ENCODE measurements around the gene KLK11. TPM values are rescaled to one million over a fixed set of nuclear protein-coding genes. Genes with fewer than 3 reads are reported as not detected.

Gene KLK11, protein sequence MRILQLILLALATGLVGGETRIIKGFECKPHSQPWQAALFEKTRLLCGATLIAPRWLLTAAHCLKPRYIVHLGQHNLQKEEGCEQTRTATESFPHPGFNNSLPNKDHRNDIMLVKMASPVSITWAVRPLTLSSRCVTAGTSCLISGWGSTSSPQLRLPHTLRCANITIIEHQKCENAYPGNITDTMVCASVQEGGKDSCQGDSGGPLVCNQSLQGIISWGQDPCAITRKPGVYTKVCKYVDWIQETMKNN
- not detected in 2 replicates for total RNA-seq

GRCh38 chr19:51026554-51026831, at the start of gene KLK11:
Gene KLK11 (minus strand): TSS chr19:51026616. CDS start chr19:51025631, 985 bp downstream.

GRCh38 chr19:51064534-51065220, 38.3 kb upstream of the KLK11 start, which contains the start of gene KLK13:
Gene KLK13 (minus strand): TSS chr19:51065092. CDS start chr19:51065067, 25 bp downstream.

DNA sequence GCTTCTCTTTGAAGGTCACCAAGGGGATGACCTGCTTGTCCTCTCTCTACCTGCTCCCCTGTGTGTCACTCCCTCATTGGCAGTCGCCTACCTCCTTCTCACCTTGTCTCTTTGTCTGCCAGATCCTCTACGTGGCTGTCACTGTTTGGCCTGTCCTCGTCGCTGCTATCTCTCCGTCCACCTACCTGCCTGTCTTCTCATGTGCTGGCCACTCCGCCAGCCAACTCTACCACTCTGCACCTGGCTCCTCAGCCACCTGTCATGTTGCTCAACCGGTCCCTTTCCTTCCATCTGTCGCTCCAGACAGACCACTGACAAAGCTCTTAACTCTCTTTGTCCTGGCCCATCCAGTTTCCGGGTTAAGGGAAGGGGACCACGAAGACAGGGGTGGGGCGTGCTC, 8.3 kb upstream of the KLK11 start, which contains the start of gene KLK12:
TSS of gene KLK12 (minus strand) at position 299 of the 400 bp plus-strand sequence. CDS start 381 bp downstream, outside the sequence.

GRCh38 chr19:51019544-51019925, 6.9 kb downstream of the KLK11 start, which contains the start of gene KLK10:
Gene KLK10 (minus strand): TSS chr19:51019709. CDS start chr19:51019130, 579 bp downstream.

GRCh38 chr19:51001515-51001914, 24.9 kb downstream of the KLK11 start, which contains the start of gene KLK8:
Gene KLK8 (minus strand): TSS chr19:51001604. CDS start chr19:51001167, 437 bp downstream.

DNA sequence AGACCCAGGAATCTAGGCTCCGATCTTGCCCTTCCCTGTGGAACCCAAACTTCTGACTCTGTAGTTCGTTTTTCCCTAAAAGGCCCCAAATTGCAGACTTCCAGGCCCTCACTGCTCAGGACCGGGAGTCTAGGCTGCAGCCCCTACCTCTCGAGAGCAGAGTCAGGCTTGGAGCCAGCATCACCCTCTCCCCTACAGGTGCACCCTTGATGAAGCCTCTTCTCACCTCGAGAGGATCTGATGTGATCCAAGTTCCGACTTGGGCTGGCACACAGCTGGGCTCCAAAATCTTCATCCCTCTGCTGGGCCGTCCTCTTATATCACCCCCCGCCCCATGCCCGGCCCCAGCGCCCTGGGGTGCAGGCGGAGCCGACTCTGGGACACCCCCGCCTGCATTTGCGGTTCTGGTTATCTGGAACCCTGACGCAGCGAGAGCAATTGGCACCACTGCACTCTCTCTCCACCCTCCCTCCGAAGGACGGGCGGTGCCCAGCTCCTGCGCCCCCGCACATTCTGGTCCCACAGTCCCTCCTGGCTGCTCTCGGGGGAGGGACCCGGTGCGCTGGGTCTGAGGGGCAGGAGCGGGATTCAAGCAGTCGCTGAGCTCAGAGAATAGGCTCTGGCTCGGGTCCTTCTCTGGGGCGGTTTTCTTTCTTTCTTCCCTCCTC, 42.7 kb downstream of the KLK11 start, which contains the start of gene KLK7:
TSS of gene KLK7 (minus strand) at position 293 of the 668 bp plus-strand sequence. CDS start 1,518 bp downstream, outside the sequence.

Other genes with a start within 250 kb of the KLK11 start
- gene ACP4, start 236.2 kb downstream of the KLK11 start, total RNA-seq = not detected in 2 replicates
- not detected in 2 replicates for gene KLK1, start 202.8 kb downstream of the KLK11 start, total RNA-seq
- gene KLK15, start 193.0 kb downstream of the KLK11 start, total RNA-seq = not detected in 2 replicates
- not detected in 2 replicates for gene KLK3, start 171.7 kb downstream of the KLK11 start, total RNA-seq
- not detected in 2 replicates for gene KLK2, start 153.2 kb downstream of the KLK11 start, total RNA-seq
- not detected in 2 replicates for gene KLK4, start 115.2 kb downstream of the KLK11 start, total RNA-seq
- gene KLK5, start 73.6 kb downstream of the KLK11 start, total RNA-seq = not detected in 2 replicates
- gene KLK6, start 57.0 kb downstream of the KLK11 start, total RNA-seq = not detected in 2 replicates
- gene KLK7, start 42.7 kb downstream of the KLK11 start, total RNA-seq = 0.13 TPM in 1 of 2 replicates, not detected in the other
- not detected in 2 replicates for gene KLK8, start 25.0 kb downstream of the KLK11 start, total RNA-seq
- gene KLK10, start 6.9 kb downstream of the KLK11 start, total RNA-seq = not detected in 2 replicates
- gene KLK12, start 8.4 kb upstream of the KLK11 start, total RNA-seq = not detected in 2 replicates
- gene KLK13, start 38.5 kb upstream of the KLK11 start, total RNA-seq = not detected in 2 replicates
- not detected in 2 replicates for gene KLK14, start 56.3 kb upstream of the KLK11 start, total RNA-seq
- gene CTU1, start 81.8 kb upstream of the KLK11 start, total RNA-seq = 5.3 and 8.8 TPM in 2 replicates
- gene SIGLEC9, start 98.3 kb upstream of the KLK11 start, total RNA-seq = not detected in 2 replicates
- not detected in 2 replicates for gene SIGLEC7, start 115.7 kb upstream of the KLK11 start, total RNA-seq
- gene CD33, start 198.5 kb upstream of the KLK11 start, total RNA-seq = not detected in 2 replicates
- gene SIGLECL1, start 224.5 kb upstream of the KLK11 start, total RNA-seq = not detected in 2 replicates

Data from smooth muscle cell of the pulmonary artery (primary cell).